Measurements from ENCODE around the gene SLC24A1. TPM values are rescaled to one million over a fixed set of nuclear protein-coding genes. Genes with fewer than 3 reads are reported as not detected.
A peak's percentile ranks its signal among the peaks of the same experiment; 100 is the strongest.
"Not testable (repeated sequence)": the region's sequence is repeated elsewhere in the genome, so short reads cannot be mapped to it uniquely, and the experiment has no call there.

Gene SLC24A1
- total RNA-seq: 12.7 and 23.8 TPM in 2 replicates

DNA sequence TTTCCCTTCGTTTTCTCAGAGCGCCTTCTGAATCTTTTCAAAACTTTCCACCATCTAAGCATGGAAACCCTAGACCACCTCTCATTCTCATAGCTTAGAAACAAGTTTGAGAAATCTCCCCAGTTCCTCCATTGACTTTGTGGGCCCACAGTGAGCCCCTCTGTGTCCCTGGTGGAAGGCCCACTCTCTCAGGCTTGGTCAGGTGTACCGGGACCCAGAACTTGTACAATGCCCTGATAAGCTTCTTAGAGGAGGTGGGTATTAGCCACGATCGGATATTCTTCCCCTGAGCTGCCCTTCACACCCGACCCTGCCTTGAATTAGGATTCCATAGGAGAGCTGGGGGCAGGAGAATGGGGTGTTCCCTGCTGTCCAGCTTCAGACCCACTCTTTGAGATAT is at the start of gene SLC24A1:
Gene SLC24A1 (plus strand): TSS at position 301 of the 400 bp plus-strand sequence. CDS start 2,143 bp downstream, outside the sequence.
- no peak for DNase-seq (ENCODE audit: low read depth in 2 of 2)

DNA sequence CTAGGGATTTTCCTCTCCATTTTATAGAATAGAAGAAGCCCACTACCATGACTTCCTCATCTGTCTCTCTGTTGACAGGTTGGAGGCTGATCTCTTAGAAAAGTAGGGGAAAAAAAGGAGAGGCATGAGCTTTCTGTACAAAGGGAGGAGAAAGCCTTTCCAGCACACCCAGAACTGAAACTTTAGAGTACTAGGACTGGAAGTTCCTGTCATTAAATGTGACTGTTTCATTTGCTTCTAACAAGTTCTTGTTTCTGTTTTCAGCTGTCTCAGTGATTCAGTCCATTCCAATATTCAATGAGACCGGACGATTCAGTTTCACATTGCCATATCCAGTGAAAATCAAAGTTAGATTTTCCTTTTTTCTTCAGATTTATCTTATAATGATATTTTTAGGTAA is 49.8 kb upstream of the SLC24A1 start:
- DNase-seq (ENCODE audit: low read depth in 2 of 2): no peak

DNA sequence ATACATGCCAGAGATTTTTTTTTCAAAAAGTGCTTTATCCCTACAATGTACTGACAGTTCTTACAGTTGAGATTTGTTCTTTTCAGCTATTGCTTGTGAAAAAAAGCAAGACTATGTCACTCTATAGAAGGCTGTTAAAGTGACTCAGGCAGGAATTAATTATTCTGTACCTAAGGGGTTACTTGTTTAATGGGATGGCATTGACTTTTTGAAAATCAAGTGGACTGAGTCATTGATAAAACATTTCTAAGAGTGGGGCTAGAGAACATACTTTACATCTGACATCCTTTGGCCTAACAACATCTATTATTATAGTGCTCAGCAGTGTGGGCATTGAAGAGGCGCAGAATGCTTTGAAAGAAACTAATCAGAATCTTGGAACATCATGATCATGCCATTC is 45.1 kb upstream of the SLC24A1 start:
- peak in 1 of 2 donors; percentile 53 for DNase-seq (ENCODE audit: low read depth in 2 of 2)

DNA sequence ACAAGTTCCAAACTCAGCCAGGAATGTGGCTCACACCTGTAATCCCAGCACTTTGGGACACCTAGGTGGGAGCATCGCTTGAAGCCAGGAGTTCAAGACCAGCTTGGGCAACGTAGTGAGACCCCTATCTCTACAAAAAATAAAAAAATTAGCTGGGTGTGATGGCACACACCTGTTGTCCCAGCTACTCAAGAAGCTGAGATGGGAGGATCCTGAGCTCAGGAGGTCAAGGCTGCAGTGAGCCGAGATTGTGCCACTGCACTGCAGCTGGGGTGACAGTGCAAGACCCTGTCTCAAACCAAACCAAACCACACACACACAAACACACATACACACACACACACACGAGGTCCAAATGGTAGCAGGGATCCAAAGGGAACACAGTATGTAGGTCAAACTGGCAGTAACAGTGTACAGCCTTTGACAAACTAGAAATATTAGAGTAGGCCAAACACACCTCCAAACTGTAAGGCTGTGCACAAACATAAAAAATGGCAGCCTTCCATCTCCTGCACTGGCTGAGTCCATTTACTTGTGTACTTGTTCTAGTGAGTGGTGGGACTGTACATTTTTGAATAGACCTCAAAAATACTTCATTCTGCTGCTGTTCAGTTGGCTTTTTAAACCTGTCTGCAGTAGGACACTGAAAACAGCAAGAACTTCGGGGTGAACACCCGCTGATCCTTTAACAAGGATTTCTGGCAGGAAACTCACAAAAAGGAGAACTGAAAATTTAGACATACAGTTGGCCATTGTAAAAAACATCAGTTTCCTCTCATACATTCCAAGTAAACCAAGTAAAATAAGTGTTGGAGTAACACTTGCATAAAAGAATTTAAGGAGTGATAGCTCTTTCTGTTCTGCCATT is 44.4 kb upstream of the SLC24A1 start:
- no peak for DNase-seq (ENCODE audit: low read depth in 2 of 2)

DNA sequence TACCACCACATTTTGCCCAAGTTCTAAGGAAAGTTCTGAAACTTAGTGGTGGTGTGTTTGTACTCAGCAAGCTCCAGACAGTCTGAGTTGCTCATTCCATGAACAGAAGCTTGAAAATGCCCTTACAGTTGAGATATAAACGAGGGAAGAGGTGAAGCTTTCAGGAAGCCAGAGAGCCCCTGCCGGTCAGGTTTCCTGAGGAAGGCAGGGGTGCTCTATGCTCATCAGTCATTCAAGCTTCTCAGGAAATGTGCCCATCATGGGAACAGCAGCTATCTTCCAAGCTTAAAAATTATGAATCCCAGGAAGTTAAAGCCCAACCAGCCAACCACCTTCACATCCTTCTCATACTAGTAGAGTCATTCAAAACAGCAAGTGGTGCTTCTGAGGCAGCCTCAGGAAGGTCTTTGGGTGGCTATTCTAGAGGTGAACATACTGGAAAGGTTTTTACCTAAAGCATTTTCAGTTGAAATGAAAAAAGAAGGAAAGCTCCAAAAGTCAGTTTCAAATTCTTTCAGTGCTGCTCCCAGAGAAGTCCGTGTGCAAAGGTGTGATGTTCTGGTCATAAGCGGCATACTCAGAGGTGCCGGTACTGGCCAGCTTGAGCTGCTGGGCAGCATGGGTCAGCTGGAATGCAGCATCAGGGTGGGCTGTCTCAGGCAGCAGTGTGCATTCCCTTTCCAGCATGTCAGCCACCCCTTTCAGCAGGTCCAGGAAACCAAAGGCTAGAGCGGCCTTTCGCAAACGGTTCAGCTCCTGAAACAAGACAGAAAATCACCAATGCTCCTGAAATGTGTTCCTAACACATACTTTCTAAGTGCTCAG is 42.6 kb upstream of the SLC24A1 start:
- peak; percentile 50 to 76 for DNase-seq (ENCODE audit: low read depth in 2 of 2)

DNA sequence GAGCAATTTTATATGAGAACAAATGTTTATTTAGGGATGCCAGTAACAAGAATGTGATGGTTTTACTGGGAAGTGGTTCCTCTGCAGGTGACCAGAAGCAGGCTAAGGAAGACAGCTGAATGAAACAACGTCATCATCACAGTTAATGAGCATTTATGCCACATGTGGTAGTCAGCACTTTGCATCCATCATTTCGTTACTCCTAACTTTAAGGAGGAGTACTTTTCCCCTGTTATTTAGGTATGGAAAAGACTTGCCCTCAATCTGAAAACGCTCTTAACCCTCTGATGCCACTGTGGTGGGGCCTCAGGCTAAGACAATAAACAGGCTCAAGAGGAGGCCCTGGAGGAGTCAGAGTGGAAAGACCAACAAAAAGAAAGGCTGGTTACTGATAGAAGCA is 42.0 kb upstream of the SLC24A1 start:
- DNase-seq (ENCODE audit: low read depth in 2 of 2): no peak

DNA sequence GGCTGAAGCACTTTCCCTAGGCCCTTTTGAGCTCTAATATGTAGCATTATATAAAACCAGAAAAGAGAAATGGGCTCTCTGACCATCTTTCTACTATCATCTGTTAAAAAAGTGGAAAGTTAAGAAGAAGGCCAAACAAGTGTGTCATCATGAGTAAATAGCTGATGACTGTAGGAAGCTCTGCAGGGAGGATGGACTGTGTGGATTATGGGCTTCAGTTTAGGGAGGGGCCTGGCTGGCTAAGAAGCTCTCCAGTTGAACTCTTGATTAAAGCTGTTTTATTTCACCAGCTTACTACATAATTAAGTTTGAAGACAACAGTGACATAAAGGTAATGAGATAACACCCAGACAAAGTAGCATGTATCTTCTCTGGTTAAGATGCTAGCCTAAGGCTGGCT is 41.5 kb upstream of the SLC24A1 start:
- peak; percentile 28 to 61 for DNase-seq (ENCODE audit: low read depth in 2 of 2)

DNA sequence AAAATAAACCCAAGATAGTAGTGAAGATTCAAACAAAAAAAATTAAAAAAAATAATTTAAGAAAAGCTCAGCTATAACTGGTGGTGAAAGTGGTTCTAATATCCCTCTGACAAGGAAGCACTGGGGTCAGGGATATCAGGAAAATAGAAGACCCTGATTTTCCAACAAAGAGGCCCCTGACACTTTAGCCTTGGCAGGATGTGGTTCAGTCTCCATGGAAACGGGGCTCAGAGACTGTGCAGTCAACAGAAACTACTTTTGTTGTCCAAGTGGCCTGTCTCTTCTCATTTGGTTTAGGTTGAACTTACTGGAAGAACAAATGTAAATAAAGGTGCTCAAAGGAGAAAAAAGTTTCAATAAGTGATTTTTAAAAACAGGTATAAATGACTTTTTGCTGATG is 38.0 kb upstream of the SLC24A1 start:
- DNase-seq (ENCODE audit: low read depth in 2 of 2): peak; percentile 88 to 95

DNA sequence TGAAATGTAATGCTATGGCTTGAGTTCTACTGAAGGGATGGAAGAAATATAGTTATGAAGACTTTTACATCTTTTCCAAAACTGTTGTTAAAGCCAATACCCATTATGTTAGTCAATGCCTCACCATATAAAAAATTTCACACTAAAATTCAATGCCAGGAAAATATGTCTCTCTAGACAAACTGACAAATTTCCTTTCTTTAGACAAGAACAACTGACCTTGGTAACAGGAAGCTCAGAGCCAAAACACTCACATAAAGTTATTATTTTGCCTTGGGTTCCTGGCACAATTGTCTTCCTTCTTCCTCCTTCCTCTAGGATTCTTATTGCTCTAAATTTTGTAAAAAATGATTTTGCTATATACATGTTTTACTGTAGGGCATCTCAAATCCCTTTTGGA is 37.5 kb upstream of the SLC24A1 start:
- peak; percentile 60 to 62 for DNase-seq (ENCODE audit: low read depth in 2 of 2)

DNA sequence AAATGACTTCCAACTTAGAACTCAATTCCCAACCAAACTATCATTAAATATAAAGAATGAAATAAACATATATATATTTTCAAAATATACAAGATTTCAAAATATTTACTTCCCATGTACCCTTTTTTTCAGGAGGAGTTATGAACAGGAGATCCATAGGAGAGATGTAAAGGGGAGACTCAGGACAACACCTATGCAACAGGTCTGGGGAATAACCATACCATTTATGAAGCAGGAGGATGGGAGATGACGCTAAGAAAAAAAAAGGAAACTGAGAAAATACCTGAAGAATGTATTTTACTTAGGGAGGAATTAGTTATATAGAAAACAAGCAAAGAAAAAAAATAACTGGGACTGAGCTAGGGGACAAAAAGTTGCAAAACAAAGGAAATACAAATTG is 34.6 kb upstream of the SLC24A1 start:
- no peak for DNase-seq (ENCODE audit: low read depth in 2 of 2)

DNA sequence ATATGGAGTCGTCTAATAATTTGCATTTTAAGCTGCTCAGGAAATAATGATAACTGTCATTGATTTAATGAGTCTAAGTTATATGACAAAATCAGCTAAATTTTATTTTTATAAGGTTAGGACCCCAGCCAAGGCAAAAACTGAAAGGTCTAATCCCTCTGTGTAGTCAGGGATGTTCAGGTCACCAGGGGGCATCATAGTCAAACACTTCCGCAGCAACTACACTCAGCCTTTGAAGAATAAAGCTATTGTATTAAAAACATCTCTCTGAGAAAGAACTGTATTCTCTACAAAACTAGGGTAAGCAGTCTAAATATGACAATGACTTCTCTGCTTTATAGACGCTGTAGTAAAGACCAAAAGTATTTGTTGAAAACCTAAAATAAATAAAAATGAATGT is 25.8 kb upstream of the SLC24A1 start:
- DNase-seq (ENCODE audit: low read depth in 2 of 2): peak; percentile 33 to 69

DNA sequence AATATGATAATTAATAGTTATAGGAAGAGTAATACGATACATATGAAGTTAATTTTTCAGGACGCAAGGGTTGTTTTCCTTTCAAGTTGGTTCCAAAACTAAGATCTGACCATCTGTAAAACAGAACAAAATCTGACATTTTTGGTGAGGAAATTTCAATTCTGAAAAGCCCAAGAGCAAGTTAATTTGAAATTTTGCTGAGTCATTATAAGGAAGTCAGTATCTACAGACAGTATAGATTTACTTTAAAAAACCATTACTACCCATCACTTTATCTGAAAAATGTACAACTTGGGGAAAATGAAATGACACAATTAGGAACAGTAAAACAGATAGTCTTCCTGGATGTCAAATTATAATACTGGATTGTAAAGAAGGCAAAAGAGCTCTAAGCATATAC is 23.3 kb upstream of the SLC24A1 start:
- no peak for DNase-seq (ENCODE audit: low read depth in 2 of 2)

DNA sequence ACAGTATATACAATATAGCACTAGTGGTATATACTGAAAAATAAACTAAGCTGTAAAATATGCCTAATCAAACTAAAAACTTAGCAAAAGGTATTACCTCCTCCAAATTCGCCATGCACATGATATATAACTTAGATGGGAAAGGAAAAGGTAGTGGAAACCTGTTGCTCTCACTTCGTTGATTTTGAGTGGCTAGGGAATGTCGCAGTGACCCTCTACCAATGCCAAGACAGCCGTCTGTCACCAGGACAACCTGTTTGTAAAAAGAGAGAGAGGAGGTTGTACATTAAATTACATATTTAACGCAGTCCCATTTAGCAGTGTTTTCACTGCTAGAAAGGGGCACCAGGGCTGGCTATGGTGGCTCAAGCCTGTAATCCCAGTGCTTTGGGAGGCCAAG is 22.1 kb upstream of the SLC24A1 start:
- DNase-seq (ENCODE audit: low read depth in 2 of 2): no peak

DNA sequence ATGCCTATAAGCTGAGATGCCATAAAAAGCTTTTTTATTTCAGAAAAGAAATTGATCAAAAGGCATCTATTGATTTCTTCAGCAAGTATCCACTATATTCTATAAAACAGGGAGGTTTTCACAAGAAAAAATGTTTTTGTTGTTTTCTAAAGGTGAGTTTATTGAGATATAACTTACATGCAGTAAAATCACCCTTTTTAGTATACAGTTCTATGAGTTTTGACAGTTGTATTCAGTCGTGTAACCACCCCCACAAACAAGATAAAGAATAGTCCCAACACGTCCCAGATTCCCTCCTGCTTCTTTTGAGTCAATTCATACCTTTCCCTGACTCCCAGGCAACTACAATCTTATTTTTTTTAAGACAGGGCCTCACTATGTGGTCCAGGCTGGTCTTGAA is 18.6 kb upstream of the SLC24A1 start:
- DNase-seq (ENCODE audit: low read depth in 2 of 2): no peak

DNA sequence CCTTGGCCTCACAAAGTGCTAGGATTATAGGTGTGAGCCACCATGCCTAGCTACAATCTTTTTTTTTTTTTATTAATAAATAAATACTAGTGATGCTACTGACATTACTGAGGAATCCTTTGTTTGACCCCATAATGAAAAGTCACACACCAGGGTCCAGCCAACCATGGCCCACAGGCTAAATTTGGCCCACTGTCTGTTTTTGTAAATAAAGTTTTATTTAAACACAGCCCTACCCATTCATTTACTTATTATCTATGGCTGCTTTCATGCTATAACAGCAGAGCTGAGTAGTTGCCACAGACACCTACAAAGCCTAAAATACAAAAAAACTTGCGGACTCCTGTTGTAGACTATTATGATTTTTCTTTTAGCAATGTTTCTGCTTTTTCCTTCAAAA is 18.2 kb upstream of the SLC24A1 start:
- no peak for DNase-seq (ENCODE audit: low read depth in 2 of 2)

DNA sequence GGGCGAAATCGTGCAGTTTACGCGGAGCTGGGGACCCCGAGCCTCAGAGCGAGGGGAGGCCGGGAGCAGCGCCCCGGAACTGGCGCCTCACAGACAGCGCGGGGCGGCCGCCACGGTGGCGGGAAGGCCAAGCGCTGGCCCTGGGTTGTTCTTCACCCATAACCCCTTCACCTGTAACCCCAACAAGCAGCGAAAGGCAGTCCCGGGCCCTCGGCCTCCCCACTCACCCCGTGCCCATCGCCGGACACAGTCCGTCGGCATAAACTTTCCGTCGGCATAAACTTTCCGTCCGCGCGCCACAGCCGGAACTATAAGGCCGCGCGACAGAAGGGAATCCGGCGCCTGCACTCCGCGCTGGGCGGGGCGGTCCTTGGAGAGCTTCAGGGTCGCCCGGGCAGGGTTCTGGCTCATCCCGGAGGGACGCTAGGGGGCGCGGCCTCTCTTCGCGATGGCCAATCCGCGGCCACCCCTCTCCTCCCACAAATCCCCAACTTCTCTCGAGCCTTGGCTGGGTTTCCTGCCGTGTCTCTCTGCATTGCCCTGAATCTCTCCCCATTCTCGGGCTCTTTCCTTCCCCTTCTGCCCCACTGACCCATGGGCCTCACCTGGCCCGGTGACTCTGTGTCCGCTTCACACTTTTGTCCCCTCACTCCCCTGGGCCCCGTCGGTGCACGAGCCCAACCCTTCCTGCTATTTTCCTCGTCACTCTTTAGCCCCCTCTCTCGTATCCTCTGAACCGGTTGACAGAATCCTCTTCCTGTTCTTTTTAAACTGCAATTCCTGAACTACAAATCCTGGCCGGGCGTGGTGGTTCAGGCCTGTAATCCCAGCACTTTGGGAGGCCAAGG is 10.6 kb upstream of the SLC24A1 start, which contains the start of gene INTS14:
Gene INTS14 (minus strand): TSS at position 261 of the 848 bp plus-strand sequence. CDS start 3,751 bp downstream, outside the sequence.
- peak; percentile 98 to 99 for DNase-seq (ENCODE audit: low read depth in 2 of 2)

DNA sequence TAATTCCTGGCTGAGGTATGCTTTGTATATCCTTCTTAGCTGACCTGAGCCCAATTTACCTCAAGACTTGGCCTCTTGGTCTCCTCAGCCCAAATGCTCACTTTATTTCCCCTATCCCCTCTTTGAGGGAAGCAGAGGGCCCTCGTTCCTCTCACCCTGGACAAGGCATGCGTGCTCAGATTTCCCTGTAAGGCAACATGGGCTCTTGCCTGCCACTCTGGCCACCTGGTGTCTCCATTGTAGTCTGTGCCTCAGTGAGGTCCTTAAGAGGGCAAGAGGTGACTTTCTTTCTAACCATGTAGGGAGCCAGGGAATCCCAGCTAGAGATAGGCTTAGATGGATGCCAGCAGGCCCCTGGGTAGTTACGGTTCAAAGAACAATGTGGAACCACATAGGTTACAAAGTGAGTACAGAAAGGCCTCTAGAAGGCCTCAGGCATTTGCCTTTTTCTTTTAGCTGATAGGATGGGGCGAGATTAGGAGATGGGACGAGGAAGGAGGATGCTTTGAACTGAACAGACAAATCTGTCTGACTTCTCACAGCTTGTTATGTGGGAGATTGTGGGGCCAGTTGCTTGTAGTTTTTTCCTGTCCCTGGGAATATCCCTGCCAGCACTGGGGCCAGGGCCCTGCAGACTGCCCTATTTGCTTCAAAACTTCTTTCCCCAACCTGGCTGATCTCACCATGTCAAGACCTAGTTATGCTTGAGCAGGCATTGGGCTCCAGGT is 9.7 kb upstream of the SLC24A1 start:
- peak in 1 of 2 donors; percentile 11 for DNase-seq (ENCODE audit: low read depth in 2 of 2)

DNA sequence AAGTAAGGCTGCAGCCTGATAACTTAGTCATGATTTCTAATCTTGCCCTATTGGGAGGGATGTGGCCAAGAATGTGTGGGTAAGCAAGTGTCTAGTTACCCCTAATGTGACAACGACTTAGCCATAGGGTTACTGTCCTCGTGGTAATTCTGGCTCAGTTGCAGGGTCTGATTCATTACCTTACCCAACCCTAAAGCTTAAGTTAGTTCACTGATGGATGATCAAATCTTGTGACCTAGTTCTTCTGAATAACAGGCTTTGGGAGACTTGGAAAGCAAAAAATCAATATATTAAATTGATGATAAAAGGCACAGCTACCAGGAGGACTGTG is 9.2 kb upstream of the SLC24A1 start:
- no peak for DNase-seq (ENCODE audit: low read depth in 2 of 2)

DNA sequence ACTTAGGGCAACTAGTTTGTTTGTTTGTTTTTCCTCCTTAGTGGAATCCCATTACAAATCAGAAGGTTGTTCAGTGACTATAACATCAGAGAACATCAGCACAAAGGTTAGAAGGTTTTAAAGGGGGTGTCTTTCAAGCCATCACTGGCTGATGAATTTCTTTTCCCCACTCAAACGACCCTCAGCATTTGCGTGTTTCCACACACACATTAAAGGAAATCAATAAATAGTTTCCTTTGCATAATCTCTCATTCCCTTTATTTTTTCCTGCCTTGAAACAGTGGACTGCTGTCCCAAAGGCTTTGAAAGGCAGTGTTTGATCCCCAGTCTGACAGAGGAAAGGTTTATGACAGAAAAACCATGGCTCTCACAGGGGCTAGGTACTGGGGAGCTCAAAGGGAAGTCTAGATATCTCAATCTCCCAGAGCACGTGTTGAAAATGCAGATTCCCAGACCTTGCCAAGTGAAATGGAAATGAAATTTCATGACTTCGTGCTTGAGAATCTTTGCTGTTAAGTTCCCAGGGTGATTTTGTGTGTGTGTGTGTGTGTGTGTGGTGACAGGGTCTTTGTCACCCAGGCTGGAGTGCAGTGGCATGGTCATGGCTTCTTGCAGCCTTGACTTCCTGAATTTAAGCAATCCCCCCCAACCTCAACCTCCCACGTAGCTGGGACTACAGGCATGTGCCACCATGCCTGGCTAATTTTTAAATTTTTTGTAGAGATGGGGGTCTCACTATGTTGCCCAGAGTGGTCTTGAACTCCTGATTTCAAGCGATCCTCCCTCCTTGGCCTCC is 8.6 kb upstream of the SLC24A1 start:
- no peak for DNase-seq (ENCODE audit: low read depth in 2 of 2)

DNA sequence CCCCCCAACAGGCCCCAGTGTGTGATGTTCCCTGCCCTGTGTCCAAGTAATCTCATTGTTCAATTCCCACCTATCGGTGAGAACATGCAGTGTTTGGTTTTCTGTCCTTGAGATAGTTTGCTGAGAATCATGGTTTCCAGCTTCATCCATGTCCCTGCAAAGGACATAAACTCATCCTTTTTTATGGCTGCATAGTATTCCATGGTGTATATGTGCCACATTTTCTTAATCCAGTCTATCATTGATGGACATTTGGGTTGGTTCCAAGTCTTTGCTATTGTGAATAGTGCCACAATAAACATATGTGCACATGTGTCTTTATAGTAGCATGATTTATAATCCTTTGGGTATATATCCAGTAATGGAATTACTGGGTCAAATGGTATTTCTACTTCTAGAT is 5.9 kb upstream of the SLC24A1 start:
- DNase-seq (ENCODE audit: low read depth in 2 of 2): not testable (repeated sequence)

Data from lung microvascular endothelial cell (primary cell).